ENCODE results near the gene KCNE5.
"Not testable (repeated sequence)": the region's sequence is repeated elsewhere in the genome, so short reads cannot be mapped to it uniquely, and the experiment has no call there.

KCNE5 gene

GRCh38 chrX:109624641-109625616 is at the start of gene KCNE5:
Gene KCNE5, minus strand, starts transcription at chrX:109625172. Its CDS starts 152 bp downstream, at chrX:109625020.
- DNase-seq (ENCODE audit: low read depth in 2 of 2): no peak

GRCh38 chrX:109672239-109672638 is 47.3 kb upstream of the KCNE5 start:
- no peak for DNase-seq (ENCODE audit: low read depth in 2 of 2)

- not testable (repeated sequence) for DNase-seq (ENCODE audit: low read depth in 2 of 2)
Measured at GRCh38 chrX:109671170-109671569, 46.2 kb upstream of the KCNE5 start.

- no peak for DNase-seq (ENCODE audit: low read depth in 2 of 2)
Measured at GRCh38 chrX:109667986-109668385, 43.0 kb upstream of the KCNE5 start.

GRCh38 chrX:109660435-109661143 is 35.6 kb upstream of the KCNE5 start:
- DNase-seq (ENCODE audit: low read depth in 2 of 2): no peak

GRCh38 chrX:109658391-109658790 is 33.4 kb upstream of the KCNE5 start:
- DNase-seq (ENCODE audit: low read depth in 2 of 2): no peak

GRCh38 chrX:109657364-109657763 is 32.4 kb upstream of the KCNE5 start:
- not testable (repeated sequence) for DNase-seq (ENCODE audit: low read depth in 2 of 2)

- no peak for DNase-seq (ENCODE audit: low read depth in 2 of 2)
Measured at GRCh38 chrX:109656774-109657173, 31.8 kb upstream of the KCNE5 start.

- DNase-seq (ENCODE audit: low read depth in 2 of 2): no peak
Measured at GRCh38 chrX:109655502-109656201, 30.7 kb upstream of the KCNE5 start.

GRCh38 chrX:109654516-109655109 is 29.6 kb upstream of the KCNE5 start:
- no peak for DNase-seq (ENCODE audit: low read depth in 2 of 2)

- DNase-seq (ENCODE audit: low read depth in 2 of 2): not testable (repeated sequence)
Measured at GRCh38 chrX:109644671-109645070, 19.7 kb upstream of the KCNE5 start.

- no peak for DNase-seq (ENCODE audit: low read depth in 2 of 2)
Measured at GRCh38 chrX:109643687-109644086, 18.7 kb upstream of the KCNE5 start.

- DNase-seq (ENCODE audit: low read depth in 2 of 2): no peak
Measured at GRCh38 chrX:109638158-109638557, 13.2 kb upstream of the KCNE5 start.

- DNase-seq (ENCODE audit: low read depth in 2 of 2): not testable (repeated sequence)
Measured at GRCh38 chrX:109637477-109637876, 12.5 kb upstream of the KCNE5 start.

GRCh38 chrX:109635146-109635545 is 10.2 kb upstream of the KCNE5 start:
- no peak for DNase-seq (ENCODE audit: low read depth in 2 of 2)

- DNase-seq (ENCODE audit: low read depth in 2 of 2): no peak
Measured at GRCh38 chrX:109632906-109633504, 8.0 kb upstream of the KCNE5 start.

- no peak for DNase-seq (ENCODE audit: low read depth in 2 of 2)
Measured at GRCh38 chrX:109629310-109629709, 4.3 kb upstream of the KCNE5 start.

- no peak for DNase-seq (ENCODE audit: low read depth in 2 of 2)
Measured at GRCh38 chrX:109626637-109627036, 1.7 kb upstream of the KCNE5 start.

- no peak for DNase-seq (ENCODE audit: low read depth in 2 of 2)
Measured at GRCh38 chrX:109623997-109624396, 975 bp downstream of the KCNE5 start.

- no peak for DNase-seq (ENCODE audit: low read depth in 2 of 2)
Measured at GRCh38 chrX:109622270-109622669, 2.7 kb downstream of the KCNE5 start.

GRCh38 chrX:109619771-109620170 is 5.2 kb downstream of the KCNE5 start:
- DNase-seq (ENCODE audit: low read depth in 2 of 2): no peak

Measured in stimulated activated CD4-positive, alpha-beta T cell treated with anti-CD3 and anti-CD28 coated beads, Interleukin-12 subunit alpha, Interleukin-12 subunit beta, amount 100 ng/mL, for 24 hours (primary cell).